HG03442 (cell line): ENCODE measurements around the gene CGNL1.

Source experiments
- ATAC-seq: cut with Tn5 transposase; IDR thresholded peaks from one replicate; pipeline ENCODE4 v1.9.1; 2021; ENCODE audit warnings: mild to moderate bottlenecking, moderate library complexity; ENCODE audit not compliant: unreplicated experiment

Gene CGNL1

GRCh38 chr15:57353317-57353804 lies 22.9 kb upstream of the CGNL1 start:
- ATAC-seq: no peak

GRCh38 chr15:57354436-57355123 lies 21.7 kb upstream of the CGNL1 start:
- ATAC-seq: no peak

GRCh38 chr15:57355259-57355658 lies 21.0 kb upstream of the CGNL1 start:
- ATAC-seq: no peak

- no peak for ATAC-seq
Measured at GRCh38 chr15:57356178-57356577, 20.1 kb upstream of the CGNL1 start.

- no peak for ATAC-seq
Measured at GRCh38 chr15:57356636-57357035, 19.7 kb upstream of the CGNL1 start.

GRCh38 chr15:57357799-57358198 lies 18.5 kb upstream of the CGNL1 start:
- ATAC-seq: no peak

GRCh38 chr15:57358571-57358970 lies 17.7 kb upstream of the CGNL1 start:
- ATAC-seq: no peak

GRCh38 chr15:57363661-57364060 lies 12.6 kb upstream of the CGNL1 start:
- ATAC-seq: no peak

GRCh38 chr15:57364282-57365007 lies 11.9 kb upstream of the CGNL1 start:
- no peak for ATAC-seq

- ATAC-seq: no peak
Measured at GRCh38 chr15:57367556-57367955, 8.7 kb upstream of the CGNL1 start.

- ATAC-seq: no peak
Measured at GRCh38 chr15:57370929-57371328, 5.4 kb upstream of the CGNL1 start.

- ATAC-seq: no peak
Measured at GRCh38 chr15:57373251-57373881, 2.9 kb upstream of the CGNL1 start.

GRCh38 chr15:57373882-57374276 lies 2.4 kb upstream of the CGNL1 start:
- no peak for ATAC-seq

- no peak for ATAC-seq
Measured at GRCh38 chr15:57376696-57377477, 582 bp downstream of the CGNL1 start.

GRCh38 chr15:57377478-57377847 lies 1.2 kb downstream of the CGNL1 start:
- ATAC-seq: no peak

- ATAC-seq: no peak
Measured at GRCh38 chr15:57379487-57379886, 3.2 kb downstream of the CGNL1 start.

- ATAC-seq: no peak
Measured at GRCh38 chr15:57380854-57381253, 4.5 kb downstream of the CGNL1 start.

GRCh38 chr15:57382215-57382614 lies 5.9 kb downstream of the CGNL1 start:
- no peak for ATAC-seq

- ATAC-seq: no peak
Measured at GRCh38 chr15:57382969-57383368, 6.7 kb downstream of the CGNL1 start.

- no peak for ATAC-seq
Measured at GRCh38 chr15:57384024-57384423, 7.7 kb downstream of the CGNL1 start.

GRCh38 chr15:57384816-57385215 lies 8.5 kb downstream of the CGNL1 start:
- ATAC-seq: no peak
